Osteoblast (primary cell): ENCODE results near the gene KCNC3. TPM values are rescaled to one million over a fixed set of nuclear protein-coding genes. Genes with fewer than 3 reads are reported as not detected.

ENCODE experiments used
- DNase-seq: peaks from one replicate; pipeline ENCODE4 v3.0.0; 2011; ENCODE audit warnings: low spot score, mixed read lengths; ENCODE audit not compliant: insufficient read length; ENCODE audit errors: missing footprints
- H2AFZ ChIP-seq: 2 replicates; pipeline ENCODE4 v1.6.0; 2011; ENCODE audit warnings: mild to moderate bottlenecking, low read length
- H3K27ac ChIP-seq: 2 replicates; pipeline ENCODE4 v1.5.1; 2011; ENCODE audit warnings: mild to moderate bottlenecking, low read depth, low read length, moderate library complexity
- H3K27me3 ChIP-seq: 2 replicates; pipeline ENCODE4 v1.6.0; 2012; ENCODE audit warnings: mild to moderate bottlenecking, control low read depth, inconsistent platforms, low read length, moderate library complexity; ENCODE audit not compliant: insufficient read depth
- H3K36me3 ChIP-seq: 2 replicates; pipeline ENCODE4 v1.5.1; 2011; ENCODE audit warnings: mild to moderate bottlenecking, low read length, control low read depth, moderate library complexity; ENCODE audit not compliant: insufficient read depth
- H3K4me1 ChIP-seq: 2 replicates; pipeline ENCODE4 v1.5.1; 2011; ENCODE audit warnings: mild to moderate bottlenecking, low read length, control low read depth, moderate library complexity; ENCODE audit not compliant: insufficient read depth
- H3K4me2 ChIP-seq: 2 replicates; pipeline ENCODE4 v1.6.0; 2011; ENCODE audit warnings: mild to moderate bottlenecking, low read length; ENCODE audit not compliant: insufficient read depth
- H3K4me3 ChIP-seq: fragments of 200-600 bp; sonication (generic); 3 replicates; pipeline ENCODE4 v1.5.1; 2012; ENCODE audit warnings: mild to moderate bottlenecking, low read length, inconsistent platforms; ENCODE audit not compliant: insufficient read depth
- H3K79me2 ChIP-seq: 2 replicates; pipeline ENCODE4 v1.6.0; 2012; ENCODE audit warnings: mild to moderate bottlenecking, low read length, control low read depth, inconsistent platforms; ENCODE audit not compliant: insufficient read depth
- H3K9me3 ChIP-seq: 2 replicates; pipeline ENCODE4 v1.5.1; 2011; ENCODE audit warnings: low read depth, low read length, control low read depth
- H4K20me1 ChIP-seq: 2 replicates; pipeline ENCODE4 v1.6.0; 2012; ENCODE audit warnings: mild to moderate bottlenecking, low read length, control low read depth; ENCODE audit not compliant: insufficient read depth
- CTCF ChIP-seq: IDR thresholded peaks from 2 replicates; pipeline ENCODE4 v1.5.1; 2011; ENCODE audit warnings: mild to moderate bottlenecking, low read depth, low read length, moderate library complexity; ENCODE audit errors: extremely low read depth
- total RNA-seq: library from RNA; depleted of rRNA; stranded (reverse); fragments of >200 nt; gene quantifications from 2 replicates; pipeline ENCODE4 v1.2.3, GENCODE V29; 2012

KCNC3 gene
- total RNA-seq, 1 donor, result not detected

- Histone ChIP-seq H3K36me3 (no peaks in the 10 kb centered on the region), H3K4me3 (no peak overlapping the region), H3K4me1 (no peaks in the 10 kb centered on the region), H3K27ac (no peak overlapping the region), H3K79me2 (no peaks in the 10 kb centered on the region), H3K4me2 (no peak overlapping the region), H3K27me3 (no peaks in the 10 kb centered on the region), H3K9me3 (no peaks in the 10 kb centered on the region), H4K20me1 (no peaks in the 10 kb centered on the region), H2AFZ (no peak overlapping the region)
- TF ChIP-seq CTCF, result no peak
- DNase-seq, result no peak
Measured at GRCh38 chr19:50276370-50277063, 52.7 kb downstream of the KCNC3 start.

- no peak for DNase-seq
- no peaks in the 10 kb centered on the region for H3K79me2 ChIP-seq
- H3K27ac ChIP-seq, result no peak overlapping the region
- no peak overlapping the region for H3K4me2 ChIP-seq
- no peaks in the 10 kb centered on the region for H3K27me3 ChIP-seq
- no peak overlapping the region for H3K4me3 ChIP-seq
- H3K9me3 ChIP-seq, result no peaks in the 10 kb centered on the region
- no peaks in the 10 kb centered on the region for H3K36me3 ChIP-seq
- H3K4me1 ChIP-seq, result no peaks in the 10 kb centered on the region
- TF ChIP-seq CTCF, result no peak
- H2AFZ ChIP-seq, result no peak overlapping the region
- H4K20me1 ChIP-seq, result no peaks in the 10 kb centered on the region
Measured at GRCh38 chr19:50275577-50276368, 53.4 kb downstream of the KCNC3 start.

- Histone ChIP-seq H3K36me3 (no peaks in the 10 kb centered on the region), H3K4me1 (no peaks in the 10 kb centered on the region), H3K79me2 (no peaks in the 10 kb centered on the region), H3K27ac (no peak overlapping the region), H3K9me3 (no peaks in the 10 kb centered on the region), H4K20me1 (no peaks in the 10 kb centered on the region), H3K4me2 (no peak overlapping the region), H3K27me3 (no peaks in the 10 kb centered on the region), H2AFZ (no peak overlapping the region), H3K4me3 (no peak overlapping the region)
- no peak for DNase-seq
- TF ChIP-seq CTCF, result no peak
Measured at GRCh38 chr19:50273821-50274220, 55.4 kb downstream of the KCNC3 start.

- H3K9me3 ChIP-seq, result no peaks in the 10 kb centered on the region
- DNase-seq, result peak; percentile 55
- H3K4me2 ChIP-seq, result no peak overlapping the region
- no peak for TF ChIP-seq CTCF
- no peaks in the 10 kb centered on the region for H3K4me1 ChIP-seq
- H4K20me1 ChIP-seq, result no peaks in the 10 kb centered on the region
- H3K27ac ChIP-seq, result no peak overlapping the region
- H3K79me2 ChIP-seq, result no peaks in the 10 kb centered on the region
- no peak overlapping the region for H3K4me3 ChIP-seq
- no peaks in the 10 kb centered on the region for H3K36me3 ChIP-seq
- H2AFZ ChIP-seq, result no peak overlapping the region
- no peaks in the 10 kb centered on the region for H3K27me3 ChIP-seq
Measured at GRCh38 chr19:50272263-50272897, 56.8 kb downstream of the KCNC3 start.
